ENCODE results near the gene SRPRA. TPM values are rescaled to one million over a fixed set of nuclear protein-coding genes. Genes with fewer than 3 reads are reported as not detected.
"Not testable (repeated sequence)": the region's sequence is repeated elsewhere in the genome, so short reads cannot be mapped to it uniquely, and the experiment has no call there.

Gene SRPRA
- total RNA-seq, 2 donors from 2014 or later = 120 to 191 TPM

DNA sequence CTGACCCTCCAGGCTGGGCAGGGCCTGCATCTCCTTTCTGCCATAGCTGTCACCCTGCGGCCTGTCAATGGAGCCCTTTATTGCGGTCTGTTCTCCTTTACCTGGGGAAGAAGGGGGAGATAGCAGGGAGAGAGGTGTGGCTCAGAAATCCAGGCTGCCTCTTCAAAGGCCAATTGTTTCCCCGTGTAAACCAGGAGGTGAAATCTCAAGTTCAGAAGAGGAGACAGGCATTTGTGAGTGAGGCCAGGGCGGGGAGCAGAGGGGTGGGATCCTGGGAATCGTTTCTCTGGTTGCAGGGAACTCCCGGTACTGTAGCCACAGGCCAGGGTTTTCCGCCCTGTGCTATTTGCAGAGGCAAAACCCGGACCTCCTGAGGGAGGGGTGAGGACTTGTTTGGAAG is 44.3 kb upstream of the SRPRA start:
- WGBS, 2 donors = 70 to 86% methylated on average over 8 of the region's 8 CpGs
- no peaks in the 10 kb centered on the region for H3K27me3 ChIP-seq
- no peak for TF ChIP-seq POLR2A (IDR thresholded peaks at IDR 0.05)
- H3K9me3 ChIP-seq = no peaks in the 10 kb centered on the region
- no peak overlapping the region for H3K4me3 ChIP-seq
- ATAC-seq (no peak), DNase-seq (no peak)
- no peak overlapping the region for H3K27ac ChIP-seq
- intact Hi-C loops (cut with DNase I) = loop anchor here (5.0 kb wide), 1 partner anchor 164 kb away; no protein-coding TSS in a partner anchor
- H3K36me3 ChIP-seq (replicated peaks in 1 of 2; ENCODE audit: insufficient read depth in 1 of 2, low read depth in 2 of 2) = no peaks in the 10 kb centered on the region
- peaks cover 9% of the 10 kb centered on the region for H3K4me1 ChIP-seq

DNA sequence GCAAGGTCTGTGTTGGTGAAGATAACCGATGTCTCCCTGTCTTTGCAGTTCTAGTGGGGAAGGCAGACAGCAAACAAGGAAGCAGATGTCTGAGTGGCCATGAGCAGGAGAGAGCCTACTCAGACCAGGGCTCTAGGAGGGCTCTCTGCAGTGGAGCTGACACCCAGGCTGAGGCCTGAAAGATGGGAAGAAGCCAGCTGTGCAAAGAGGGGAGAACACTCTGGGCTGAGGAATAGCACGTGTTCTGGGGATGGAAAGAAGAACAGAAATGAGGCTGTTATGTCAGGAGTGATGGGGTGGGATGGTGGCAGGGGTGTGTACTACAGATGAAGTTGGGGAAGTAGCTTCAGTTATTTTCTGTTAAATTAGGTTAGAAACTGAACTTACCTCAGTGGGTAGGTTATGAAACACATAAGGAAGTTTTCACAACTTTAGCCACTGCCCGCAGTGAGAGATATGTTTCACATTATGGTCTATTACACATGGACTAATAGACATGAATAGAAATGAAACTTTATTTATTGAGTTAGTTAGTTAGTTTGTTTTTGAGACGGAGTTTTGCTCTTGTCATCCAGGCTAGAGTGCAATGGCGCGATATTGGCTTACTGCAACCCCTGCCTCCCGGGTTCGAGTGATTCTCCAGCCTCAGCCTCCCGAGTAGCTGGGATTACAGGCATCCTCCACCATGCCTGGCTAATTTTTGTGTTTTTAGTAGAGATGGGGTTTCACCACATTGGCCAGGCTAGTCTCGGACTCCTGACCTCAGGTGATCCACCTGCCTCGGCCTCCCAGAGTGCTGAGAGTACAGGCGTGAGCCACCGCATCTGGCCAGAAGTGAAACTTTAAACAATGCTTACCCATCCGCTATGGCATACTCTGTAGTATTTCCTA is 43.0 kb upstream of the SRPRA start:
- no peaks in the 10 kb centered on the region for H3K27me3 ChIP-seq
- DNase-seq = no peak
- peaks cover 6% of the 10 kb centered on the region for H3K4me1 ChIP-seq
- H3K36me3 ChIP-seq (replicated peaks in 1 of 2; ENCODE audit: insufficient read depth in 1 of 2, low read depth in 2 of 2) = no peaks in the 10 kb centered on the region
- 74 to 91% methylated on average over 14 of the region's 14 CpGs for WGBS, 2 donors
- ATAC-seq = no peak
- no peak overlapping the region for H3K4me3 ChIP-seq
- no peak overlapping the region for H3K27ac ChIP-seq
- intact Hi-C loops (cut with DNase I) = loop anchor here (5.0 kb wide), 1 partner anchor 166 kb away; no protein-coding TSS in a partner anchor
- TF ChIP-seq, protein P1, sequence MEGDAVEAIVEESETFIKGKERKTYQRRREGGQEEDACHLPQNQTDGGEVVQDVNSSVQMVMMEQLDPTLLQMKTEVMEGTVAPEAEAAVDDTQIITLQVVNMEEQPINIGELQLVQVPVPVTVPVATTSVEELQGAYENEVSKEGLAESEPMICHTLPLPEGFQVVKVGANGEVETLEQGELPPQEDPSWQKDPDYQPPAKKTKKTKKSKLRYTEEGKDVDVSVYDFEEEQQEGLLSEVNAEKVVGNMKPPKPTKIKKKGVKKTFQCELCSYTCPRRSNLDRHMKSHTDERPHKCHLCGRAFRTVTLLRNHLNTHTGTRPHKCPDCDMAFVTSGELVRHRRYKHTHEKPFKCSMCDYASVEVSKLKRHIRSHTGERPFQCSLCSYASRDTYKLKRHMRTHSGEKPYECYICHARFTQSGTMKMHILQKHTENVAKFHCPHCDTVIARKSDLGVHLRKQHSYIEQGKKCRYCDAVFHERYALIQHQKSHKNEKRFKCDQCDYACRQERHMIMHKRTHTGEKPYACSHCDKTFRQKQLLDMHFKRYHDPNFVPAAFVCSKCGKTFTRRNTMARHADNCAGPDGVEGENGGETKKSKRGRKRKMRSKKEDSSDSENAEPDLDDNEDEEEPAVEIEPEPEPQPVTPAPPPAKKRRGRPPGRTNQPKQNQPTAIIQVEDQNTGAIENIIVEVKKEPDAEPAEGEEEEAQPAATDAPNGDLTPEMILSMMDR (IDR thresholded peaks at IDR 0.05) = peak in 1 of 7 experiments; percentile 10
- TF ChIP-seq POLR2A (IDR thresholded peaks at IDR 0.05) = no peak
- no peaks in the 10 kb centered on the region for H3K9me3 ChIP-seq

DNA sequence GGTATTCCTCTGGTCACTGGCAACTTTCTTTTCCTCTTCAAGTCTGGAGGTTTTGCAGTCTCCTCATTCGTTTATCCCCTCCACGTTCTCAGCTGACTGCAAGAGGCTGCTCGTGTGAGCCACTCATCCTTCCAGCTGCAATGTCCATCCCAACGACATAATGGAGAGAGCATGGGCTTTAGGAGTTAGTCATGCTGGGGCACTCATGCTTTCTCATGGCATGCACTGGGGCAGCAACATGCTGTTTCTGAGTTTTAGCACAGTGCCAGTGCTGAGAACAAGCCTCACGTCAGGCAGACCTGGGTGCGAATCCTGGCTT is 42.3 kb upstream of the SRPRA start:
- DNase-seq = no peak
- Histone ChIP-seq H3K36me3 (replicated peaks in 1 of 2; ENCODE audit: insufficient read depth in 1 of 2, low read depth in 2 of 2) (no peaks in the 10 kb centered on the region), H3K27ac (no peak overlapping the region), H3K27me3 (no peaks in the 10 kb centered on the region), H3K9me3 (no peaks in the 10 kb centered on the region), H3K4me1 (peaks cover 6% of the 10 kb centered on the region), H3K4me3 (no peak overlapping the region)
- ATAC-seq = no peak
- intact Hi-C loops (cut with DNase I) = loop anchor here (5.0 kb wide), 1 partner anchor 166 kb away; no protein-coding TSS in a partner anchor
- 75% methylated on average over 6 of the region's 6 CpGs for WGBS, 2 donors
- TF ChIP-seq, protein P1 (IDR thresholded peaks at IDR 0.05) = no peak
- no peak for TF ChIP-seq POLR2A (IDR thresholded peaks at IDR 0.05)

DNA sequence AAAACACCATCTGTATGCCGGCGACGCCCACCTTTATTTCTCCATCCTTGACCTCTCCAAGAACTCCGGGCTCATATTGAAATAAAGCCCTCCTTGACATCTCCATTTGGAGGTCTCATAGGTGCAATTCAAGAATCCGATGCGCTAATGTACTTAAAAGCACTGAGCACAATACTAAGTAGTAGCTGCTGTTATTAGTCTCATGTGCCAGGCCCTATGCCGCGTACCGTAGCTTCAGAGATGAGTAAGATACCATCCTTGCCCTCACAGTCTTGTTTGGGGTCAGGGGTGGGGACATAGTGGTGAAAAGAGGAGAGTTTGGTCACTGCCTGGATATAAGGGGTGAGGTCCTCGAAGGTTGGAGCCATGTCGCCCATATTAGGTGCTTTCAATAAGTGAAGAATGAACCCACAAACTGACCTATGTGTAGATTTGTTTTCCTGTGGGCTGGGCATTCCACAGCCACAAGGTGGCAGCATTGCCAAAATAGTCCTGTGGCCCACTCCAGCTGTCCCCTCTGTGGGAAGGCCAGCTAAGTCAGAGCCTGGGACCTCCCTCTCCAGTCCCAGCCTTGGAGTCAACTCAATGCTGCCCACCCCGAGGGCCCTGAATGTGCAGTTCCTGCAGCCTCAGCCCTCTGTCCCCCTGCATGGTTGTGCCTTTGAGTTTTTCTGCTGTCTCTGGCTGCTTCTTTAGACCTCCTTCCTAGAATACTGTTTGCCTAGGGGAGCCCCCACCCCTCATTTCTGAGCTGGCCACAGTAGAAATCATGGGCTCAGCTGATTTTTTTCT is 41.7 kb upstream of the SRPRA start:
- Histone ChIP-seq H3K36me3 (replicated peaks in 1 of 2; ENCODE audit: insufficient read depth in 1 of 2, low read depth in 2 of 2) (no peaks in the 10 kb centered on the region), H3K9me3 (no peaks in the 10 kb centered on the region), H3K27me3 (no peaks in the 10 kb centered on the region), H3K27ac (no peak overlapping the region), H3K4me1 (peaks cover 10% of the 10 kb centered on the region), H3K4me3 (no peak overlapping the region)
- intact Hi-C loops (cut with DNase I) = loop anchor here (5.0 kb wide), 1 partner anchor 167 kb away; no protein-coding TSS in a partner anchor
- WGBS, 2 donors = 62 to 67% methylated on average over 12 of the region's 12 CpGs
- DNase-seq (peak; percentile 67 to 81 (median 72)), ATAC-seq (peak; percentile 72)
- TF ChIP-seq, protein P1 (IDR thresholded peaks at IDR 0.05) = peak; percentile 69 to 84 (median 82)
- no peak for TF ChIP-seq POLR2A (IDR thresholded peaks at IDR 0.05)

DNA sequence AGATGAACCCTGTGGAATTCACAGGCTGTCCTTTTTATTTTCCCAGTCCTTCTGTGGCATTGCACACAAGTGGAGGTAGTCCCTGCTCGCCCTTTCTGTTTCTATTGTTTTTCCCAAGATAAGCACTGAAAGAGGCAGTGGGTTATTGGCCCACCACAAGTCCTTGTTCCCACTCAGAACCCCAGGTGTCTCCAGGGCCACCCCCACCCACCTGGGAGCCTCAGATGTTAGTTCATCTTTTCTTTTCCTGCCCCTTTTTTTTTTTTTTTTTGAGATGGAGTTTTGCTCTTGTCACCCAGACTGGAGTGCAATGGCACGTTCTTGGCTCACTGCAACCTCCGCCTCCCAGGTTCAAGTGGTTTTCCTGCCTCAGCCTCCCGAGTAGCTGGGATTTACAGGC is 40.1 kb upstream of the SRPRA start:
- DNase-seq; H3K4me3 ChIP-seq; H3K27me3 ChIP-seq; H3K9me3 ChIP-seq; H3K27ac ChIP-seq; intact Hi-C loops (cut with DNase I); H3K36me3 ChIP-seq (replicated peaks in 1 of 2; ENCODE audit: insufficient read depth in 1 of 2, low read depth in 2 of 2); ATAC-seq: not testable (repeated sequence)
- 89 to 91% methylated on average over 4 of the region's 4 CpGs for WGBS, 2 donors
- peaks cover 15% of the 10 kb centered on the region for H3K4me1 ChIP-seq
